H1 (cell line): ENCODE data around the gene TSKU. TPM values are rescaled to one million over a fixed set of nuclear protein-coding genes. Genes with fewer than 3 reads are reported as not detected.

Experiments
- CTCF ChIA-PET: fragments of 300-600 bp; sonication (Branson Sonifier 250); formaldehyde crosslinking; loops from one replicate; lab custom pipeline; 2021; ENCODE audit not compliant: partially characterized antibody; lab: Charles Lee
- POLR2A ChIA-PET: fragments of 300-600 bp; sonication (Branson Sonifier 250); formaldehyde crosslinking; loops from one replicate; lab custom pipeline; 2021; ENCODE audit warnings: inconsistent platforms; ENCODE audit not compliant: partially characterized antibody; lab: Charles Lee
- DNase-seq, 2 experiments: peaks; one replicate each; pipeline versions ENCODE4 v3.0.0 to v3.0.0-alpha.2; 2010 to 2022; ENCODE audit warnings: low spot score in 2 of 2, low read depth in 1 of 2, mixed read lengths in 1 of 2
- FAIRE-seq: peaks from 2 replicates; lab custom pipeline; 2011; peaks lifted over from hg19 to GRCh38; lab: Jason Lieb, UNC
- H2AFZ ChIP-seq: 2 replicates; pipeline ENCODE4 v1.8.1; 2012; ENCODE audit warnings: low read length, inconsistent platforms
- H2AK5ac ChIP-seq: 2 replicates; pipeline ENCODE4 v1.6.1; 2013; ENCODE audit warnings: low read depth, low read length
- H2BK120ac ChIP-seq: replicated peaks from 2 replicates; pipeline ENCODE3; 2013; ENCODE audit warnings: low read depth, low read length, inconsistent platforms
- H2BK12ac ChIP-seq: 2 replicates; pipeline ENCODE4 v1.6.1; 2013; ENCODE audit warnings: low read depth, low read length
- H2BK15ac ChIP-seq: 2 replicates; pipeline ENCODE4 v1.6.1; 2013; ENCODE audit warnings: low read length
- H2BK20ac ChIP-seq: 2 replicates; pipeline ENCODE4 v1.6.1; 2013; ENCODE audit warnings: low read length
- H2BK5ac ChIP-seq: 2 replicates; pipeline ENCODE4 v1.6.1; 2013; ENCODE audit warnings: low read depth, low read length
- H3K14ac ChIP-seq: 2 replicates; pipeline ENCODE4 v1.6.1; 2013; ENCODE audit warnings: inconsistent platforms; ENCODE audit not compliant: insufficient read length
- H3K18ac ChIP-seq: 2 replicates; pipeline ENCODE4 v1.6.1; 2013; ENCODE audit warnings: low read length; ENCODE audit errors: extremely low read depth
- H3K23ac ChIP-seq: 2 replicates; pipeline ENCODE4 v1.6.1; 2013; ENCODE audit warnings: inconsistent platforms; ENCODE audit not compliant: insufficient read length
- H3K23me2 ChIP-seq: 2 replicates; pipeline ENCODE4 v1.6.1; 2013; ENCODE audit warnings: low read depth, low read length
- H3K27ac ChIP-seq: 2 replicates; pipeline ENCODE4 v1.6.1; 2011; ENCODE audit warnings: low read depth, low read length, inconsistent platforms
- H3K27me3 ChIP-seq, 4 experiments: replicated peaks in 1 of 4; 1 replicate in 1 of 4; 2 replicates in 3 of 4; pipeline versions ENCODE4 v1.6.1 to v1.8.1; 2011 to 2013; ENCODE audit warnings: low read length in 3 of 4, mild to moderate bottlenecking in 3 of 4, inconsistent platforms in 2 of 4, mixed read lengths in 2 of 4, moderate library complexity in 1 of 4; ENCODE audit not compliant: control insufficient read depth in 3 of 4, insufficient read depth in 3 of 4; ENCODE audit errors: extremely low read depth in 1 of 4
- H3K36me3 ChIP-seq, 4 experiments: 2 replicates each; pipeline versions ENCODE4 v1.6.1 to v1.8.1; 2011 to 2013; ENCODE audit warnings: mild to moderate bottlenecking in 4 of 4, low read length in 3 of 4, moderate library complexity in 2 of 4, control low read depth in 1 of 4, inconsistent platforms in 1 of 4; ENCODE audit not compliant: insufficient read depth in 4 of 4, control insufficient read depth in 2 of 4
- H3K4ac ChIP-seq: replicated peaks from 2 replicates; pipeline ENCODE3; 2013; ENCODE audit warnings: low read length, low read depth, mixed read lengths, inconsistent platforms; ENCODE audit not compliant: insufficient read length
- H3K4me1 ChIP-seq, 4 experiments: replicated peaks in 1 of 4; 1 replicate in 1 of 4; 2 replicates in 3 of 4; pipeline versions ENCODE4 v1.6.1 to v1.8.1; 2011 to 2013; ENCODE audit warnings: low read length in 3 of 4, inconsistent platforms in 2 of 4, mixed read lengths in 1 of 4; ENCODE audit not compliant: insufficient read depth in 4 of 4, control insufficient read depth in 3 of 4
- H3K4me2 ChIP-seq, 2 experiments: 2 replicates each; pipeline versions ENCODE4 v1.6.1 to v1.8.1; 2011 to 2013; ENCODE audit warnings: low read depth in 2 of 2, low read length in 2 of 2, control low read depth in 1 of 2, inconsistent platforms in 1 of 2, mild to moderate bottlenecking in 1 of 2; ENCODE audit not compliant: insufficient read depth in 1 of 2
- H3K4me3 ChIP-seq, 4 experiments: fragments of 200-600, 300-600 bp in 1 of 4; sonication (generic), shearing (Covaris generic), sonication (Bioruptor Twin) in 1 of 4; 2 replicates each; pipeline versions ENCODE4 v1.5.1 to v1.8.1; 2011 to 2016; ENCODE audit warnings: low read length in 4 of 4, low read depth in 3 of 4, control low read depth in 2 of 4, inconsistent platforms in 2 of 4, mild to moderate bottlenecking in 2 of 4, mixed read lengths in 1 of 4, moderate library complexity in 1 of 4; ENCODE audit not compliant: insufficient read depth in 2 of 4; ENCODE audit errors: extremely low read depth in 1 of 4
- H3K56ac ChIP-seq: replicated peaks from 2 replicates; pipeline ENCODE3; 2013; ENCODE audit warnings: low read depth, mild to moderate bottlenecking, mixed read lengths, low read length, inconsistent platforms; ENCODE audit not compliant: insufficient read length
- H3K79me1 ChIP-seq: 2 replicates; pipeline ENCODE4 v1.6.1; 2013; ENCODE audit warnings: low read depth, low read length, control low read depth
- H3K79me2 ChIP-seq, 2 experiments: 2 replicates each; pipeline versions ENCODE4 v1.6.1 to v1.8.1; 2012 to 2013; ENCODE audit warnings: low read length in 2 of 2, mild to moderate bottlenecking in 2 of 2, inconsistent platforms in 1 of 2; ENCODE audit not compliant: insufficient read depth in 2 of 2, control insufficient read depth in 1 of 2
- H3K9ac ChIP-seq, 4 experiments: replicated peaks in 1 of 4; 1 replicate in 1 of 4; 2 replicates in 3 of 4; pipeline versions ENCODE4 v1.6.1 to v1.8.1; 2011 to 2013; ENCODE audit warnings: low read depth in 3 of 4, low read length in 3 of 4, control low read depth in 2 of 4, mild to moderate bottlenecking in 2 of 4, moderate library complexity in 2 of 4, inconsistent platforms in 1 of 4; ENCODE audit errors: extremely low read depth in 1 of 4
- H3K9me3 ChIP-seq, 2 experiments: 2 replicates each; pipeline versions ENCODE4 v1.6.1 to v1.8.1; 2012 to 2013; ENCODE audit warnings: mild to moderate bottlenecking in 2 of 2, moderate library complexity in 2 of 2, control low read depth in 1 of 2, inconsistent platforms in 1 of 2, low read depth in 1 of 2, low read length in 1 of 2, mixed read lengths in 1 of 2; ENCODE audit not compliant: insufficient read depth in 2 of 2
- H4K20me1 ChIP-seq, 2 experiments: replicated peaks in 1 of 2; 2 replicates each; pipeline versions ENCODE3 to v1.8.1; 2011 to 2013; ENCODE audit warnings: inconsistent platforms in 2 of 2, low read length in 2 of 2, mild to moderate bottlenecking in 1 of 2; ENCODE audit not compliant: insufficient read depth in 2 of 2, control insufficient read depth in 1 of 2
- H4K5ac ChIP-seq: 2 replicates; pipeline ENCODE4 v1.6.1; 2013; ENCODE audit warnings: low read length, low read depth, mixed read lengths, inconsistent platforms; ENCODE audit not compliant: insufficient read length
- H4K8ac ChIP-seq: 2 replicates; pipeline ENCODE4 v1.8.0; 2013; ENCODE audit warnings: mild to moderate bottlenecking, moderate library complexity, low read length, inconsistent platforms; ENCODE audit not compliant: insufficient read depth; ENCODE audit errors: extremely low read depth
- H4K91ac ChIP-seq: replicated peaks from 2 replicates; pipeline ENCODE3; 2013; ENCODE audit warnings: low read length, mixed read lengths, inconsistent platforms; ENCODE audit not compliant: insufficient read length
- BCL11A ChIP-seq, 2 experiments: IDR thresholded peaks; one replicate each; pipeline ENCODE4 v1.6.1; 2011; ENCODE audit warnings: low read depth in 2 of 2, low read length in 2 of 2, mild to moderate bottlenecking in 2 of 2
- CBX8 ChIP-seq: fragments of 300-800, 300-1000 bp; sonication (generic); IDR thresholded peaks from 2 replicates; pipeline ENCODE4 v1.7.1; 2016; ENCODE audit warnings: low read depth, low read length, borderline replicate concordance
- CHD1 ChIP-seq: IDR thresholded peaks from 2 replicates; pipeline ENCODE4 v1.6.1; 2012; ENCODE audit warnings: low read depth, low read length, improper control_type of control experiment
- EGR1 ChIP-seq: IDR thresholded peaks from 2 replicates; pipeline ENCODE4 v1.6.1; 2011; ENCODE audit warnings: low read depth, low read length, borderline replicate concordance
- JUND ChIP-seq: IDR thresholded peaks from 2 replicates; pipeline ENCODE4 v1.6.1; 2011; ENCODE audit warnings: mild to moderate bottlenecking, improper control_type of control experiment, low read length
- MAFK ChIP-seq: IDR thresholded peaks from 2 replicates; pipeline ENCODE4 v1.6.1; 2012; ENCODE audit warnings: low read depth, mild to moderate bottlenecking, improper control_type of control experiment, low read length
- PHF8 ChIP-seq: fragments of 200-600 bp; sonication (generic); conservative IDR thresholded peaks from 2 replicates; pipeline ENCODE4 v1.7.1; 2012; ENCODE audit warnings: low read depth, mild to moderate bottlenecking, inconsistent platforms, low read length, moderate library complexity
- POLR2A ChIP-seq, 2 experiments: IDR thresholded peaks; 1 replicate in 1 of 2; 2 replicates in 1 of 2; pipeline ENCODE4 v1.6.1; 2011; ENCODE audit warnings: low read depth in 2 of 2, low read length in 2 of 2, mild to moderate bottlenecking in 2 of 2; ENCODE audit errors: control extremely low read depth in 1 of 2
- SIRT6 ChIP-seq: IDR thresholded peaks from one replicate; pipeline ENCODE4 v1.7.1; 2012; ENCODE audit warnings: low read length, inconsistent platforms
- SIX5 ChIP-seq: IDR thresholded peaks from 2 replicates; pipeline ENCODE4 v1.6.1; 2011; ENCODE audit warnings: mild to moderate bottlenecking, low read depth, low read length
- SP4 ChIP-seq: IDR thresholded peaks from 2 replicates; pipeline ENCODE4 v1.6.1; 2012; ENCODE audit warnings: low read length, inconsistent platforms
- SUZ12 ChIP-seq: fragments of 200-600 bp; sonication (generic); IDR thresholded peaks from 2 replicates; pipeline ENCODE4 v1.6.1; 2012; ENCODE audit warnings: mild to moderate bottlenecking, inconsistent platforms, low read length, moderate library complexity, mixed read lengths
- TBP ChIP-seq: IDR thresholded peaks from 2 replicates; pipeline ENCODE4 v1.6.1; 2011; ENCODE audit warnings: low read depth, low read length, improper control_type of control experiment
- ZNF274 ChIP-seq: IDR thresholded peaks from 2 replicates; pipeline ENCODE4 v1.7.0; 2012; ENCODE audit warnings: low read length, borderline replicate concordance; ENCODE audit errors: extremely low read depth
- WGBS, 2 experiments: shearing (Covaris generic) in 1 of 2; methylation state at CpG; one replicate each; pipeline versions ENCODE4 v1.1.6 to v1.1.7; 2013 to 2015; ENCODE audit warnings: low lambda C conversion rate in 2 of 2, mixed read lengths in 2 of 2, inconsistent platforms in 1 of 2, low coverage in 1 of 2, missing lambda C conversion rate in 1 of 2; ENCODE audit not compliant: insufficient replicate concordance in 2 of 2, insufficient coverage in 1 of 2, insufficient read length in 1 of 2; ENCODE audit errors: extremely low coverage in 1 of 2, missing lambda C conversion rate in 1 of 2; 5-methylcytosine and 5-hydroxymethylcytosine counted together
- polyA plus RNA-seq, 7 experiments: library from polyadenylated mRNA; depleted of rRNA in 3 of 7; stranded (reverse) in 5 of 7; unstranded in 2 of 7; fragments of >200 nt in 5 of 7; fragments of 200-250 nt in 2 of 7; gene quantifications; 1 replicate in 5 of 7; 2 replicates in 1 of 7; 4 replicates in 1 of 7; pipeline versions ENCODE4 v1.2.1 to v1.2.3, GENCODE V29; 2011 to 2013; ENCODE audit warnings: missing spikeins in 2 of 7, mixed read lengths in 2 of 7
- total RNA-seq: library from RNA; stranded (reverse); fragmentation: NEBNext Ultra II Directional; extraction: Animal tissue kit (Norgen Biotek cat#: 25700); gene quantifications from 2 replicates; pipeline ENCODE4 v1.2.1, GENCODE V29; 2021

The TSKU gene
- total and polyA plus RNA-seq, 2 of the 8 experiments (the other 6 are each of a cell fraction or from before 2014, with no cell fraction given) = 22.8 to 28.4 TPM

DNA sequence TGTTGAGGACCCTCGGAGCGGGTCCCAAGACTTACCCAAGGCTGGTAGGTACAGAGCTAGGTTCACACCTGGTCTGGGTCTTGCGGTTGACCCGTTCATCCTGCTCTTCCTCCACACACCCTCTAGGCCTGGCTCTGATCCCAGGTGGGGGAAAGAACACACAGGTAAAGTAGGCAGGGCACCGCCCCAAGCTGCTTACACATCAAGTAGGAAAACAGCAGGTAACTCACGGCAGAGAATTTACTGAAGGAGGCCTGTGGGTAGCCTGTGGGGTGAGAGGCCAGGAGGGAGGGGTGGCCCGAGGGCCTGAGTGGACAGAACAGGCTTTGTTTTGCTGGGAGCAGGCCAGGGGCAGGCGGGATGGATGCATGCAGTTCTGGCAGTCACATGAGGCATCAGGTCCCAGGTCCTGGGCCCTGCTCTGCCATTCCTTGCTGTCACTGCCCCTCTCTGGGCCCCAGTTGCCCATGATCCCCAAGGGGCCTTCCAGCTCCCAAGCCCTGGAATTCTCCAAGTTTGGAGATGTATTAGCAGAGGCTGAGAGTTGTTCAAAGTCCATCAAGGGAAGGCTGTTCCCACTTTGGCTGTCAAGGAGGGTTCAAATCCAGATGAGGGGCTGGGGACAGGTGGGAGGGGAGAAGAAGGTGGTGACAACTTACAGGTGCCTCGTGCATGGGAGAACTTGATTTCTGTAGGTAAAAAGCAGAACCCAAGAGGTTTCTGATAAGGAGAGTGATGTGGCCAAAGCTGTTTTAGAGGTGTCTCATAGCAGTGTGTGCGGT lies 5.7 kb downstream of the TSKU start:
- ChIA-PET POLR2A (interaction anchor here (1.0 to 1.2 kb wide), 2 partner anchors 10 to 342 kb away, joined by 3 read pairs; no protein-coding TSS in a partner anchor), CTCF (interaction anchor here (1.1 to 3.8 kb wide), 10 partner anchors 10 to 132 kb away, joined by 3 to 33 read pairs (median 4); no protein-coding TSS in a partner anchor)
- DNase-seq = no peak
- Histone ChIP-seq H3K79me2 (peaks cover 38 to 96% of the 10 kb centered on the region in 2 experiments), H3K4me3 (no peak overlapping the region), H3K23me2 (peaks cover 6% of the 10 kb centered on the region), H2BK15ac (peak overlapping the region; percentile 23; the same call in 1 of the 2 replicates), H3K56ac (no peak overlapping the region), H3K27me3 (no peaks in the 10 kb centered on the region), H3K4me1 (peaks cover 20 to 32% (median 30%) of the 10 kb centered on the region in 4 experiments), H2AK5ac (no peak overlapping the region), H3K36me3 (no peaks in the 10 kb centered on the region; a peak in 1 of 8 replicates), H3K18ac (no peak overlapping the region), H3K4me2 (no peak overlapping the region; a peak in 1 of 4 replicates), H4K8ac (peak overlapping the region; percentile 74; the same call in 1 of the 2 replicates), H2BK20ac (no peak overlapping the region), H2BK5ac (no peak overlapping the region), H3K14ac (peak overlapping the region; percentile 52), H2AFZ (no peak overlapping the region), H3K23ac (no peak overlapping the region), H4K91ac (no peak overlapping the region), H3K79me1 (peaks cover 29% of the 10 kb centered on the region), H3K9ac (no peak overlapping the region), H4K20me1 (peaks cover 18 to 39% of the 10 kb centered on the region in 2 experiments), H3K27ac (no peak overlapping the region), H2BK12ac (no peak overlapping the region), H2BK120ac (no peak overlapping the region), H3K9me3 (peaks cover 8 to 10% of the 10 kb centered on the region in 2 experiments; a peak in 3 of 4 replicates), H3K4ac (no peak overlapping the region), H4K5ac (no peak overlapping the region)
- 88% methylated on average over 10 of the region's 10 CpGs; no CpG with 5 or more reads in 1 of the 2 experiments for WGBS, 2 experiments
- FAIRE-seq = no peak
- TF ChIP-seq POLR2A (IDR thresholded peaks at IDR 0.05; ENCODE audit: control extremely low read depth in 1 of 2, low read depth in 2 of 2, low read length in 2 of 2) (no peak), EGR1 (no peak), ZNF274 (no peak), PHF8 (no peak), JUND (no peak), SIRT6 (no peak), CBX8 (no peak), SP4 (no peak), MAFK (no peak), SIX5 (no peak), CHD1 (no peak), BCL11A (IDR thresholded peaks at IDR 0.05; ENCODE audit: low read depth in 2 of 2, low read length in 2 of 2) (no peak), TBP (no peak), SUZ12 (no peak)
